HepG2 (cell line): ENCODE measurements around the gene AXIN1. TPM values are rescaled to one million over a fixed set of nuclear protein-coding genes. Genes with fewer than 3 reads are reported as not detected.

Experiments
- ERF ChIP-seq: IDR thresholded peaks from 2 replicates; pipeline ENCODE4 v1.6.1; 2018; ENCODE audit warnings: missing biosample characterization, missing genetic modification reagents
- NCOA2 ChIP-seq: sonication (generic); formaldehyde crosslinking; IDR thresholded peaks from 2 replicates; pipeline ENCODE4 v1.8.0; 2022; ENCODE audit warnings: inconsistent platforms
- PHB2 ChIP-seq: fragments of 450-650 bp; IDR thresholded peaks from 2 replicates; pipeline ENCODE4 v1.6.1; 2018; ENCODE audit not compliant: partially characterized antibody
- REPIN1 ChIP-seq: sonication (generic); formaldehyde crosslinking; IDR thresholded peaks from 2 replicates; pipeline ENCODE4 v1.8.0; 2022; ENCODE audit warnings: missing genetic modification reagents, low read depth, mild to moderate bottlenecking, borderline replicate concordance
- THAP11 ChIP-seq: IDR thresholded peaks from 2 replicates; pipeline ENCODE4 v1.6.1; 2016; ENCODE audit warnings: missing biosample characterization, missing genetic modification reagents
- XBP1 ChIP-seq: sonication (generic); formaldehyde crosslinking; IDR thresholded peaks from 2 replicates; pipeline ENCODE4 v1.5.0; 2020; ENCODE audit warnings: missing genetic modification reagents
- ZBTB20 ChIP-seq: sonication (generic); formaldehyde crosslinking; IDR thresholded peaks from 2 replicates; pipeline ENCODE4 v1.8.1; 2023; ENCODE audit warnings: missing genetic modification reagents, low read depth, mild to moderate bottlenecking, borderline replicate concordance
- ZFP37 ChIP-seq: sonication (generic); formaldehyde crosslinking; IDR thresholded peaks from 2 replicates; pipeline ENCODE4 v1.4.0; 2020; ENCODE audit warnings: missing genetic modification reagents, borderline replicate concordance
- ZNF138 ChIP-seq: sonication (generic); formaldehyde crosslinking; IDR thresholded peaks from 2 replicates; pipeline ENCODE4 v1.5.0; 2020; ENCODE audit warnings: mild to moderate bottlenecking, low read depth, missing genetic modification reagents
- ZNF292 ChIP-seq: sonication (generic); formaldehyde crosslinking; IDR thresholded peaks from 2 replicates; pipeline ENCODE4 v1.8.1; 2022; ENCODE audit warnings: mild to moderate bottlenecking, low read depth, missing genetic modification reagents, borderline replicate concordance
- ZNF570 ChIP-seq: sonication (generic); formaldehyde crosslinking; IDR thresholded peaks from 2 replicates; pipeline ENCODE4 v1.4.0; 2020; ENCODE audit warnings: mild to moderate bottlenecking, missing genetic modification reagents, borderline replicate concordance
- ZNF780A ChIP-seq: sonication (generic); formaldehyde crosslinking; IDR thresholded peaks from 2 replicates; pipeline ENCODE4 v1.8.0; 2022; ENCODE audit warnings: mild to moderate bottlenecking, missing genetic modification reagents, moderate library complexity
- polyA plus RNA-seq, 8 experiments: library from polyadenylated mRNA; depleted of rRNA in 3 of 8; stranded (reverse) in 7 of 8; unstranded in 1 of 8; fragments of >200 nt; fragmentation: Illumina TruSeq in 4 of 8; extraction: Trizol in 4 of 8; gene quantifications; 2 replicates each; pipeline versions ENCODE4 v1.2.1 to v1.2.3, GENCODE V29; 2011 to 2016; ENCODE audit warnings: low read depth in 4 of 8, missing spikeins in 1 of 8, mixed read lengths in 1 of 8; ENCODE audit not compliant: insufficient read depth in 1 of 8
- total RNA-seq, 5 experiments: library from RNA; depleted of rRNA; stranded (reverse); fragments of >200 nt; fragmentation: Illumina TruSeq; extraction: Trizol; gene quantifications; 2 replicates each; pipeline ENCODE4 v1.2.3, GENCODE V29; 2016; ENCODE audit warnings: low read depth in 1 of 5
- TF ChIP-seq, protein P1 (sequence below): sonication (generic); formaldehyde crosslinking; IDR thresholded peaks from 2 replicates; pipeline ENCODE4 v1.4.0; 2020; ENCODE audit warnings: missing genetic modification reagents, borderline replicate concordance
- TF ChIP-seq, protein P2 (sequence below): sonication (generic); formaldehyde crosslinking; IDR thresholded peaks from 2 replicates; pipeline ENCODE4 v1.4.0; 2020; ENCODE audit warnings: missing genetic modification reagents, low read depth, mild to moderate bottlenecking, borderline replicate concordance
- TF ChIP-seq, protein P3 (sequence below): sonication (generic); formaldehyde crosslinking; IDR thresholded peaks from 2 replicates; pipeline ENCODE4 v1.9.0; 2021; ENCODE audit warnings: missing genetic modification reagents, borderline replicate concordance
- TF ChIP-seq, protein P4 (sequence below): sonication (generic); formaldehyde crosslinking; IDR thresholded peaks from 2 replicates; pipeline ENCODE4 v1.5.1; 2020; ENCODE audit warnings: missing genetic modification reagents, mild to moderate bottlenecking, borderline replicate concordance

Gene AXIN1
- total and polyA plus RNA-seq, 2 of the 13 experiments (the other 11 are each of a cell fraction or from before 2014, with no cell fraction given) = 24.0 to 26.0 TPM

DNA sequence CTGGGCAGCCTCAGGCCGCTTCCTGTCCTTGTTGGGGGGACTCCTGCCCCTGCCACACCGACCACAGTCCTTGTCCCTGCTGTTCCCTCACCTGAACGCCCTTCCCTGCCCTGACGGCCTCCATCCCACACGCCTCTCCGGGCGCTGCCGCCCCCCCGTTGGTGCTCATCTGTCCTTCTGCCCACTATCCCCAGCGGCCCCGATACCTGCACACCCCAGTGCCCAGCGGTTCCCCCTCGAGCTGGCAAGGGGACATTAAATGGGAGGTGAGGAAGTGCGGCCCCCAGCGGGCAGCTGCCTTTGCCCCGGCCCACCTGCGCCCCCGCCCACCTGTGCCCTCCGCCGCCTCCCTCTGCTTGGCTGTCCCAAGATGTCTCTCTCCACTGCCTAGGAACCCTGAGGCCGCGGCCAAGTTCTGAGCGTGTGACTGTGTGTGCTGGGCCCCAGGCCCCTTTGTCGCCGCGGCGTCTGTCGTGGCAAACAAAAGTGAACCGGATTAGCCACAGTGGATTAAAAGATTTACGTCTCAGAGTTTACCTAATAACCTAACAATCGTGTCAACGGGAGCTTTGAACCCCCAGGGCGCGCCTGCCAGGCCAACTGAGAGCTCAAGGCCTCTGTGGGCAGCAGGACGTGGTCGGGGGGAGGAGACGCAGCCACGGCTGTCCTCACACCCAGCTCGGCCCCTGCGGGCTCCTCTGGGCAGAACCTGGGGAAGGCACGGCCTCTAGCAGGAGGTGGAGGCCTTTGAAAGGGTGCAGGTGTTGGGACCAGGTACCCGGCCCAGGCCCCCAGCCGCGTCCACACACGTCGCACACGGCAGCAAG is 7.6 kb upstream of the AXIN1 start (continued):
- TF ChIP-seq, protein P1, sequence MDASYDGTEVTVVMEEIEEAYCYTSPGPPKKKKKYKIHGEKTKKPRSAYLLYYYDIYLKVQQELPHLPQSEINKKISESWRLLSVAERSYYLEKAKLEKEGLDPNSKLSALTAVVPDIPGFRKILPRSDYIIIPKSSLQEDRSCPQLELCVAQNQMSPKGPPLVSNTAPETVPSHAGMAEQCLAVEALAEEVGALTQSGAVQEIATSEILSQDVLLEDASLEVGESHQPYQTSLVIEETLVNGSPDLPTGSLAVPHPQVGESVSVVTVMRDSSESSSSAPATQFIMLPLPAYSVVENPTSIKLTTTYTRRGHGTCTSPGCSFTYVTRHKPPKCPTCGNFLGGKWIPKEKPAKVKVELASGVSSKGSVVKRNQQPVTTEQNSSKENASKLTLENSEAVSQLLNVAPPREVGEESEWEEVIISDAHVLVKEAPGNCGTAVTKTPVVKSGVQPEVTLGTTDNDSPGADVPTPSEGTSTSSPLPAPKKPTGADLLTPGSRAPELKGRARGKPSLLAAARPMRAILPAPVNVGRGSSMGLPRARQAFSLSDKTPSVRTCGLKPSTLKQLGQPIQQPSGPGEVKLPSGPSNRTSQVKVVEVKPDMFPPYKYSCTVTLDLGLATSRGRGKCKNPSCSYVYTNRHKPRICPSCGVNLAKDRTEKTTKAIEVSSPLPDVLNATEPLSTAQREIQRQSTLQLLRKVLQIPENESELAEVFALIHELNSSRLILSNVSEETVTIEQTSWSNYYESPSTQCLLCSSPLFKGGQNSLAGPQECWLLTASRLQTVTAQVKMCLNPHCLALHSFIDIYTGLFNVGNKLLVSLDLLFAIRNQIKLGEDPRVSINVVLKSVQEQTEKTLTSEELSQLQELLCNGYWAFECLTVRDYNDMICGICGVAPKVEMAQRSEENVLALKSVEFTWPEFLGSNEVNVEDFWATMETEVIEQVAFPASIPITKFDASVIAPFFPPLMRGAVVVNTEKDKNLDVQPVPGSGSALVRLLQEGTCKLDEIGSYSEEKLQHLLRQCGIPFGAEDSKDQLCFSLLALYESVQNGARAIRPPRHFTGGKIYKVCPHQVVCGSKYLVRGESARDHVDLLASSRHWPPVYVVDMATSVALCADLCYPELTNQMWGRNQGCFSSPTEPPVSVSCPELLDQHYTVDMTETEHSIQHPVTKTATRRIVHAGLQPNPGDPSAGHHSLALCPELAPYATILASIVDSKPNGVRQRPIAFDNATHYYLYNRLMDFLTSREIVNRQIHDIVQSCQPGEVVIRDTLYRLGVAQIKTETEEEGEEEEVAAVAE (CRISPR knock-in tag) = no peak
- TF ChIP-seq ZFP37 (CRISPR knock-in tag) = no peak
- TF ChIP-seq ZBTB20 = peak; percentile 57; the same call in 1 of the 2 replicates
- TF ChIP-seq ZNF138 = no peak
- no peak for TF ChIP-seq XBP1
- no peak for TF ChIP-seq REPIN1 (CRISPR knock-in tag)
- TF ChIP-seq THAP11 (CRISPR knock-in tag) = no peak
- TF ChIP-seq ZNF292 (CRISPR knock-in tag) = 0 out of 2 replicates have a peak, but pooled peaks have one; percentile 19
- TF ChIP-seq, protein P2, sequence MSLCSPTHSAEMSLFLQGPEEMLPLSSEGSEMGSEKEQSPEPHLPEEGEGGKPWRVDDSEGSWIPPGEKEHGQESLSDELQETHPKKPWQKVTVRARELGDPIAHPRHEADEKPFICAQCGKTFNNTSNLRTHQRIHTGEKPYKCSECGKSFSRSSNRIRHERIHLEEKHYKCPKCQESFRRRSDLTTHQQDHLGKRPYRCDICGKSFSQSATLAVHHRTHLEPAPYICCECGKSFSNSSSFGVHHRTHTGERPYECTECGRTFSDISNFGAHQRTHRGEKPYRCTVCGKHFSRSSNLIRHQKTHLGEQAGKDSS (CRISPR knock-in tag) = no peak
- no peak for TF ChIP-seq NCOA2 (CRISPR knock-in tag)
- no peak for TF ChIP-seq ZNF570 (CRISPR knock-in tag)
- TF ChIP-seq PHB2 = no peak
- TF ChIP-seq ERF (CRISPR knock-in tag) = 0 out of 2 replicates have a peak, but pooled peaks have one; percentile 47
- TF ChIP-seq, protein P3, sequence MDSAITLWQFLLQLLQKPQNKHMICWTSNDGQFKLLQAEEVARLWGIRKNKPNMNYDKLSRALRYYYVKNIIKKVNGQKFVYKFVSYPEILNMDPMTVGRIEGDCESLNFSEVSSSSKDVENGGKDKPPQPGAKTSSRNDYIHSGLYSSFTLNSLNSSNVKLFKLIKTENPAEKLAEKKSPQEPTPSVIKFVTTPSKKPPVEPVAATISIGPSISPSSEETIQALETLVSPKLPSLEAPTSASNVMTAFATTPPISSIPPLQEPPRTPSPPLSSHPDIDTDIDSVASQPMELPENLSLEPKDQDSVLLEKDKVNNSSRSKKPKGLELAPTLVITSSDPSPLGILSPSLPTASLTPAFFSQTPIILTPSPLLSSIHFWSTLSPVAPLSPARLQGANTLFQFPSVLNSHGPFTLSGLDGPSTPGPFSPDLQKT = no peak
- TF ChIP-seq ZNF780A (CRISPR knock-in tag) = no peak
- TF ChIP-seq, protein P4, sequence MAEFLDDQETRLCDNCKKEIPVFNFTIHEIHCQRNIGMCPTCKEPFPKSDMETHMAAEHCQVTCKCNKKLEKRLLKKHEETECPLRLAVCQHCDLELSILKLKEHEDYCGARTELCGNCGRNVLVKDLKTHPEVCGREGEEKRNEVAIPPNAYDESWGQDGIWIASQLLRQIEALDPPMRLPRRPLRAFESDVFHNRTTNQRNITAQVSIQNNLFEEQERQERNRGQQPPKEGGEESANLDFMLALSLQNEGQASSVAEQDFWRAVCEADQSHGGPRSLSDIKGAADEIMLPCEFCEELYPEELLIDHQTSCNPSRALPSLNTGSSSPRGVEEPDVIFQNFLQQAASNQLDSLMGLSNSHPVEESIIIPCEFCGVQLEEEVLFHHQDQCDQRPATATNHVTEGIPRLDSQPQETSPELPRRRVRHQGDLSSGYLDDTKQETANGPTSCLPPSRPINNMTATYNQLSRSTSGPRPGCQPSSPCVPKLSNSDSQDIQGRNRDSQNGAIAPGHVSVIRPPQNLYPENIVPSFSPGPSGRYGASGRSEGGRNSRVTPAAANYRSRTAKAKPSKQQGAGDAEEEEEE (CRISPR knock-in tag) = no peak
